T-helper 2 cell (primary cell): ENCODE measurements around the gene LTK.

Experiments used
- DNase-seq, 5 experiments: peaks; one replicate each; pipeline versions ENCODE4 v3.0.0 to v3.0.0-alpha.2; 2012 to 2022

The LTK gene

DNA sequence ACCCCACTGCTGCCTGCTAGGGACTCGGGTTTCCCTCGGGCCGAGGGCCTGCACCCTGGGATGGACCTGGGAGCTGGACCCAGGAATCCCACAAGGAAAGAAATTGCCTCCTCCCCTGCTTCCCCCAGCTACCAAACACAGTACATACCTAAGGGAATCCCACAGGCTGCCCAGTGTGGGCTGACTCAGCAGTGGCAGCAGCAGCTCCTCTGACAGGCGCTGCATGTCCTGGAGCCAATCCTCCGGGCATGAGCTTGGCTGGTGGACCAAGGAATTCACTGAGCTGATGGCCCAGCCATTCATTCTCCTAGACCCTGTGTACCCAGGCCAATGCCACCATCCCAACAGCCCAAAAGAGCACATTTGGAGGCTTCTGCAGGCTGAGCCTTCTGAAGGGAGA lies 9.5 kb upstream of the LTK start:
- DNase-seq = no peak

DNA sequence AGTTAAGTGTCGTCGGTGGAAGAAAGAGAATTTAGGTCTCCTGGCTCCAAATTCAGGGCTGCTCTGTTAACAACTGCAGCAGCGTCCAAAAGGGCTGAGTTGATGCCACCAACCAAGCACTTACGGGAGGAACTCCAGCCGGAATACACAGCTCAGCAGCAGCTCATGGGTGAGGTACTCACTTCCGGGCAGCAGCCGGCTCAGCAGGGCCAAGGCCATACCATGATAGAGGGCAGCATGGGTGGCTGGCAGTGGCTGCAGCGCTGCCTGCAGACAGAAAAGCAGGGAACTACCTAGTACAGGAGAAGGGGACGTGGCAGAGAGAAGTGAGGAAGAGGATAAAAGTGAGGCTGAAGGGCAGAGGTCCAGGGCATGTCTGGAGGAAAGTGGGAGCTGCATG lies 8.0 kb upstream of the LTK start:
- no peak for DNase-seq

DNA sequence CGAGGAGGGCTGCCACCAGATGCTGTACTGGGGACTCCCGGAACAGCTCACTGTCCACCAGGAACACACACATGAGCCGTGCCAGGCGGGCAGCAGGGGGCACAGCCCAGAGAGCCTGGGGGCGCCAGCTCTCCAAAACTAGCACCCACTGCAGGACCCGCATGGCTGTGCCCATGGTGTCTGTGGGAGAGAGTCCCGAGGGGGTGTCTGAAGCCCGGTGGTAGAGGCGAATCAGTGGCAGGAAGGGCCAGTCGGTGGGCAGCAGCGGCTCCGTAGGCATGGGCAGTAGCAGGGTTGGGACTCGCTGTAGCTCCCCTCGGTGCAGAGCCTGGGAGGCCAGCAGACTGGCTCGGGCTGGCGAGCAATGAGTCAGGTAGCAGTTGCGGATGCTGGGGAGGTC lies 7.0 kb upstream of the LTK start:
- DNase-seq = no peak

DNA sequence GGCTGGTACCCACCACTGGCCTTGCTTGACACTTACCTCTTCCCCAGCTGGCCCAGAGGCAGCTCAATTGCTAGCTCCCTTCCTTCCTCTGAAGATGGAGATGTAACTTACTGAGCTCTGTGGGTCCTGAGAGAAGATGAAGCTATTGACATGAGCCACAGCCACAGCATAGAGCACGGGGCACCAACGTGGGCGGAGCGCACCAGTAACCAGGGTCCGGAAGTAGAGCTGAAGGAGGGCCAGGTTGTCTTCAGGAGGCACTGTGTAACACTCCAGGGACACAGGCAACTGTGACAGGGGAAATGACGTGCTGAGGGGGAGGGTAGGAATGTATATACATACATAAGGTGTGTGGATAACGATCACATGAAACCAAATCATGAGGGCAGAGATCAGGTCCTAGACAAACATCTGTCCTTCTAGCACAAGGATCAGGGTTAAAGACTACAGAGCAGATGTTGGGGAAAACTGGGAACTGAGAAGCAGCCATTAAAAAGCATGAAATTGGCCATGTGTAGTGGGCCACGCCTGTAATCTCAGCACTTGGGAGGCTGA lies 4.3 kb upstream of the LTK start:
- DNase-seq = peak in 1 of 5 experiments; percentile 46

DNA sequence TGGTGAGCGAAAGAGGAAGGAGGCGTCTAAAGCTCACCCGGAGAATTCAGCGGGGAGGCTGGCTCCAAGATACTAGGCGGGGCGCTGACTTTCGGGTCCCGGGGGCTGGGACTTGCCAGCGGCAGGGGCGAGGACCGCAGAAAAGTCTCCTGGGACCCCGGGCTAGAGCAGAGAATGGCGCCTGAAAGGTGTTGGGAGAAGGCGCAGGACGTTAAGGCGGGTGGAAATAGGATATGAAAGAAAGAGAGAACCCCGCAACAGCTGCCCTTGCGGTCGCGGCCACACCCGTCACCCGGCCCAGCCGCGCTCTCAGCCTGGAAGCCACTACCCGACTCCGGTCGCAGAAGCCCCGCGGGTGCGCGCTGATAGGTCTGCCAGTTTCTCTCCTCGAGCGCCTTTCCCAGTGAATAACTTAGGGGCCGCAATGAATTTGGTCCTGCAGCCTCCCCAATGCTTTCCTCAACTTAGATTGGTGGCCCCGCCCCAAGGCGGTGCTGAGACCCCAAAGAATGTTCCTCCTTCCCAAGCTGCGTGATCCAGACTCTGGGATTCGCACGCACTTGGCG lies 604 bp downstream of the LTK start:
- DNase-seq = peak in 2 of 5 experiments; percentile 50 to 51

DNA sequence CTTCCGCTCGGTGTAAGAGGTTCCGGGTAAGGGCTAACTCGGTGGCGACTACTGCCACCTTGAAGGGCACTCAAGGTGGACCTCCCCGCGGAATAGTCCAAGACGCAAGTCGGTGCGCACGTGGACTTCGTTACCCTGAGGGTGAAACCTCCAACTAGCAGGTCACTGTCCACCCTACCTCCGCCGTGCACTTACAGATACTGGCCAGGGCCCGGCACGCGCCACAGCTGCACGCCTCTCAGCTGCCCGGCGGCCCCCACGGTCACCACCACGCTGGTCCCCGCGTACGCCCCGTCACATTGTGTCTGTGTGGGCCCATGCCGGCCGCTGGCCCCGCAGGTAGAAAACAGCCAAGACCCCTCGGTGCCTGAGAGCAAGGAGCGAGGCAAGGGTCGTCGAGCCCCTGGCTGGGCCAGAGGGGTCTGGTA lies 1.1 kb downstream of the LTK start:
- DNase-seq = no peak

DNA sequence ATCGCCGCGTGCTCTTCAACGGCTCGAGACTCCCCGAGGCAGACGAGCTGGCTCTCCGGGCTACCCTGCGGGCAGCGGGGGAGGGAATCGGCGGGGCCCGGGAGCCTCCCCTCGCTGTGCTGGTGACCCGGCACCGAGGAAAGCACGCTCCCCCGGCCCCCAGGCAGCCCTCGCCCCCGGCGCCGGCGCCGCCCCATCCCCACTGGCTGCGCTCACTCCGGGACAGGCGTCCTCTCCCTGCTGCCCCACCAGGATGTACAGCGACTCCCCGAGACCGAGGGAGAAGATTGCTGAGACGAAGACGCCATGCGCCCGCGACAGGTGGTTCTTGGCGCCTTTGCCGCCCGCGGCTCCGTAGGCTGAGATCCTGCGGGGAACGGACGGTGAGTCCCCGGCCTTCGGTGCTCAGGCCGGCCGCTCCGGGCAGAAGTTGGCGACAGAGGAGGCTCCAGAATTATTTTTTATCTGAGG lies 1.7 kb downstream of the LTK start:
- peak in 1 of 5 experiments; percentile 41 for DNase-seq

DNA sequence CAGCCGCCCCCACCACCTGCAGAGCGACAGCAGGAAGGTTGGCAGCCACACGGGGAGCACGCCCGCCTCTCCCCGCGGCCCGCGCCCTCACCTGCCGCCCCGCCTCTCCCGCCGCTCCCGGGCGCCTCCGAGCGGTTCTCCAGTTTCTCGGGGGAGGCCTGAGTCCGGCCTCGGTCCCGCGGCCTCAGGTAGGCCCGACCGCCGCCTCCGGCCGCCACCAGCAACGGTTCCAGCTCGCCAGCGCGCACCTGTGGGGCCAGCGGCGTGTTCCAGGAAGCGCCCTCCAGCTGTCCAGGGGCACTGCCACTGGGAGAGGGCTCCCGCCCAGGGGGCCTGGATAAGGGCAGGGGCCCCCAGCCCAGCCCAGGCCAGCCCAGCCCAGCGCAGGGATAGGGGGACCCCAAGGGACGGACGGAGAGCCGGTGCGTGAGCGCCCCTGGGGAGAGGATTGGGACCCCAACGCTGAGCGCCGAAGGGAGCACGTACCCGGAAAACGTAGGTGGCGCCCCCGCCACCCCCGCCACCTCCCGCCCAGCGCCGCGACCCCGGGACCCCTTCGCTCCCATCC lies 2.2 kb downstream of the LTK start:
- DNase-seq = no peak

DNA sequence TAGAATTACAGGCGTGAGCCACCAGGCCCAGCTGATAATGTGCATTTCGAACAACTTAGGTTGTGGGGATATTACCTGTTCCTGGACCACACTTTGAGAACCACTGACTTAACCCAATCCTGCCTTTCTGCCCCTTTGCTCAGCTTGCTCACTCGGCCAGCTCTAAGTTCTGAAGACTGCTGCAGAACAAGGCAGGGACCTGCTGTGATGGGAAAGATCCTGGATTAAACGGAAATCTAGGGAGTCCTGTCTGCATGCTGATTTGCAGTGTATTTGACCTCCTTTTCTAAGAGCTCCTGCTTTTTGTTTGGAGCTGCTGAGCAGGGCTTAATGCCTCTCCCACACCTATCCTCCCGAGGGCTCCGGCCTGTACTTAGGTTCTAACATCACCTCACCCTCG lies 2.9 kb downstream of the LTK start:
- DNase-seq = no peak

DNA sequence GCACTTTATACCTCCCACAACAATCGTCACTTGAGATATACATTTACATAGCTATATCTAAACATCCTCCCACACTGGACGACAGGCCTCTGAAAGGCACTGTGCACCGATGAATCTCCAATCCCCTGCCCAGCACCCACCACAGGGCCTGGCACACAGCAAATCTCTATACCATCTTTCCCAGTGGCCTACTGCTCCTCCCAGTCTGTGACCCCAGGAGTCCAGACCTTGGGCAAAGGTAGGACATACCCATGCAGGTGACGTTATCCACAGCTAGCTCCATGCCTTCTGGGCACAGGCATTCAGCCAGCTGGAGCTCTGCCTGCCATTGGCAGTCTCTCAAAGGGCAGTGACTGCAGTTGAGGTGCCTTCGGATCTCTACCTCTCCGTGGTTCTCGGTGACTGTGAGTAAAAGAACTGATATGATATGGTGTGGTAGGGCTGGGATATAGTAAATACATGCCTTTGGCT lies 5.8 kb downstream of the LTK start:
- DNase-seq = no peak

DNA sequence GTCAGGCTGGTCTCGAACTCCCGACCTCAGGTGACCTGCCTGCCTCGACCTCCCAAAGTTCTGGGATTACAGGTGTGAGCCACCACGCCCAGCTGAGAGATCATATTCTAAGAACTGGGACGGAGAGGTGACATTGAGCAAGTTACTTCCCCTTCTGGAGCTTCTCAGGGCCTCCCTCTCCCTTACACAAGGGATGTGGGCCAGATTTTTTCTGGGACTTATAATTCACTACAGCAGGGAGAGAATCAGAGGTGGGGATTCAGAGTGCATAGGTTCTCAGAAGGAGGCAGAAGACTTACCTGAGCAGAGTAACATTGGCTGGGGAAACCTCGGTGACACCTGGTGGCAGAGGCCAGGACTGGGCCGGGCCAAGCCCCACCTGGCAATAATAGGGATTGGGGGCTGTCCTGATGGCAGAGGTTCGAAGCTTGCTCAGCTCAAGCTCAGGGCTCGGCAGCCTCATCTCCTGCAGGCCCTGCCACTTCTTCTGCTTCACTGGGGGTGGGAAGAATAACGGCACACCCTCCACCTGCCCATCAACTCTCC lies 6.8 kb downstream of the LTK start:
- no peak for DNase-seq

DNA sequence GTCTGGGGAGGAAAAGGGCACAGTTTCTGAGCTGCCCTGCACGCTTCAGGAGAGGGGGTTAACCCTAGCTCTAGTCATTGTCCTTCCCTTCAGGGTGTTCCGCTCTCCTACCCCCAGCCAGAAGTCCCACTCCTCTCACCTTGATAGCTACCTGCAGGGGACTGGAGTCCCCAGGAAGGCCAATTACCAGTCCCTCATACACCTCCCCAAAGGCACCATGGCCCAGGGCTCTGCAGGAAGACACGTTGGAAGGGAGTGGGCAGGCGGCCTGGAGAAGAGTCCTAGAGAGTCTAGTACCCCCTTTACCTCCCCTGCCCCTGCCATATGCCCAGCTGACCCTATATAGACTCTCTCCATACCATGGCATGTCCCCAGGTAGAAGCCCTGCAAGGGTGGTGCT lies 7.9 kb downstream of the LTK start:
- no peak for DNase-seq

DNA sequence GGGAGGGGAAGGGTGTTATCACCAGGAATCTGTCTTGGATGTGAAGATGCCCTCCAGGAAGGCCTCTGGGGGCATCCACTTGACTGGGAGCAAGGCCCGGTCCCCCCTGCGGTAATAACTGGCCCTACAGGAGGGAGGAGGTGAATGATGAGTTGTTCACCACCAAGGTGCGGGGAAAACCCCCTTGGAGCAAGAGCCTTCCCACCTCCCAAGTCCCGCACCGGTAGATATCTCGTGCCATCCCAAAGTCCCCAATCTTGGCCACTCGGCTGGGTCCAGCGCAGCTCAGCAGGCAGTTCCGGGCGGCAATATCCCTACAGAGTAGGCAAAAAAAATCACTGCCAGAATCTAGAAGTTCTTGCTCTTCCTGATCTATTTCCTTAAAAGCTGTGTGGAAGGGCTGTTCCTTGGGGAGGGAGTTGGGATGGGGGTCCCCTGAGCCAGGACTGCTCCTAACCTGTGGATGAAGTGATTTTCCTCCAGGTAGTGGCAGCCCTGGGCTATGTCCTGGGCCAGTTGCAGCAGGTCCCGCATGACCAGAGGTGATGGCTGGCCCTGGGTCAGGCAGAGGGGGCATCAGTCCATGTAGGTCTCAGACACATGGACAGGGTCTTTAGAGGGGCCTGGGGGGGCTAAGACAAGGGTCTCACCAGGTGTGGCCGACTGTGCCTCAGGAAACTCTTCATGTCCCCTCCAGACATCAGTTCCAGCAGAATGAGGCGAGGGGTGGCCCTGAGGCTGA lies 8.7 kb downstream of the LTK start:
- no peak for DNase-seq

DNA sequence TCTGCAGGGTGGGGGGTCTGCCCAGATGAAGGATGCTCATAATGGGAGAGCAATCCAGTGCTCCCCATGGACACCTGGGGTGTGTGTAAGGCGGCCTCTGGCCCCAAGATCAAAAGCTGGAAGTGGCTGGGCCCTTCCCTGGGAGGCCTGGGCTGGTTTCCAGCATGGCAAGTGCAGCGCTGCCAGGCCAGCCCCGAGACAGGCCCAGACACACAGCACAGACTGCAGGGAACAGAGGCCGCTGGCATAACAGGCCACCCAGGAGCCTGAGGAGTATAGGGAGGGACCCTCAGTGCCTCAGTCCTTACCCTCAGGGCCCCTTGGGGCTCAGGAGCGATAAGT lies 10.0 kb downstream of the LTK start:
- DNase-seq = no peak

DNA sequence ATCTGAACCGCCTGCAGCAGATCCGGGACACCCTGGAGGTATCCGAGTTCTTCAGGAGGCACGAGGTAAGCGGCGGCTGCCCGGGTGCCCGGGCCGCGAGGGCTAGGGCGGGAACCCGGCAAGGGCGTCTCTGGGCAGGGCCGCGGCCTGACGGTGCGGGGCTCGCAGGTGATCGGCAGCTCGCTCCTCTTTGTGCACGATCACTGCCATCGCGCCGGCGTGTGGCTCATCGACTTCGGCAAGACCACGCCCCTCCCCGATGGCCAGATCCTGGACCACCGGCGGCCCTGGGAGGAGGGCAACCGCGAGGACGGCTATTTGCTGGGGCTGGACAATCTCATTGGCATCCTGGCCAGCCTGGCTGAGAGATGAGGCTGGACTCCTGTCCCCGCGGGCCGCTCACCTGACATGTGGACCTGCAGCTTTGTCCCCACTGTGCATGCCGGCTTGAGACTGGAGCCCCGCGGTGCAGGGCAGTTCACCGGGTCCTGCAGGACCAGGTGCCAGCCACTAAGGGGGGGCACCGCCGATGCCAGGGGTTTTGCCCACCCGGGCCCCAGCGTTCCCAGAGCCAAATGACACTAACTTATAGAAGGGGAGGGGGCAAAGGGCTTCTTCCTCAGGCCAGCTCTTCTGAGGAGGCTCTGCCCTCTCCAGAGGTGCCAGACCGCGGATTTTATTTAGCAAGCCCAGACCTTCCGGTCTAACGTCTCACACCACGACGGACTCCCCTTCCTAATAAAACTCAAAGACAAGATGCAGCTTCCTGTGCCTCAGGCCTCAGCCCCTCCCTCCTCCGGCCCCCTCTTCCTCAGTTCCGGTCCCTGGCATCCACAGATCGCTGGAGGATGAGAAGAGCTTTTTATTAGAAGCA lies 10.6 kb downstream of the LTK start:
- DNase-seq = no peak

DNA sequence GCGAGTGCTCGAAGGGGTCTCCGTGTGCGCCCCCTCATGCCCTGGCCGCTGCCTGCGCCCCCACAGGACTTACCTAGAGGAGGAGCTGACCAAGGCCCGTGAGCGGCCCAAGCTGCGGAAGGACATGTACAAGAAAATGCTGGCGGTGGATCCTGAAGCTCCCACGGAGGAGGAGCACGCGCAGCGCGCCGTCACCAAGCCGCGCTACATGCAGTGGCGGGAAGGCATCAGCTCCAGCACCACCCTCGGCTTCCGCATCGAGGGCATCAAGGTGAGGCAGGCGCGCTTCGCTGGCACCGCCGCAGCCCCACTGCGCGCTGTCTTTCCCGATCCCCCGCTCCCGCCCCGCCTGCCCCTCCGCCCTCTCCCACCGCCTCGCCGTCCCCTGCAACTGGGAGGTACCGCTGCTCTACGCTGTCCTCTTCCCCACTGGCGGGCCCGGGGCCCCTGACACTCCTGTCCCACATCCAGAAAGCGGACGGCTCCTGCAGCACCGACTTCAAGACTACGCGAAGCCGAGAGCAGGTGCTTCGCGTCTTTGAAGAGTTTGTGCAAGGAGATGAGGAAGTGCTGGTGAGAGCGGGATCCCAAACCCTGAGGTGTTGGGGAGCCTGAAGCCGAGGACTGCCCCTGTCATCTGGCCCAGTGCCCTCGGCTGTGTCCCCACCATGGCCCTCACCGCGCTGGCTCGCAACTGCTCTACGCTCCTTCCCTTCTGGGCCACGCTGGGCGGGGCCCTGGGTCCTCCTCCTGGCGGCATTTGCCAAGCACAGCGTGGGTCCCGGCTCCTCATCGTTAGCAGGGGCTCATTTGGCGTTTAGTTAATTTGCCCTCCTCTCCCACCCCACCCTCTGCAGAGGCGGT lies 11.5 kb downstream of the LTK start:
- peak in 3 of 5 experiments; percentile 30 to 61 (median 31) for DNase-seq

DNA sequence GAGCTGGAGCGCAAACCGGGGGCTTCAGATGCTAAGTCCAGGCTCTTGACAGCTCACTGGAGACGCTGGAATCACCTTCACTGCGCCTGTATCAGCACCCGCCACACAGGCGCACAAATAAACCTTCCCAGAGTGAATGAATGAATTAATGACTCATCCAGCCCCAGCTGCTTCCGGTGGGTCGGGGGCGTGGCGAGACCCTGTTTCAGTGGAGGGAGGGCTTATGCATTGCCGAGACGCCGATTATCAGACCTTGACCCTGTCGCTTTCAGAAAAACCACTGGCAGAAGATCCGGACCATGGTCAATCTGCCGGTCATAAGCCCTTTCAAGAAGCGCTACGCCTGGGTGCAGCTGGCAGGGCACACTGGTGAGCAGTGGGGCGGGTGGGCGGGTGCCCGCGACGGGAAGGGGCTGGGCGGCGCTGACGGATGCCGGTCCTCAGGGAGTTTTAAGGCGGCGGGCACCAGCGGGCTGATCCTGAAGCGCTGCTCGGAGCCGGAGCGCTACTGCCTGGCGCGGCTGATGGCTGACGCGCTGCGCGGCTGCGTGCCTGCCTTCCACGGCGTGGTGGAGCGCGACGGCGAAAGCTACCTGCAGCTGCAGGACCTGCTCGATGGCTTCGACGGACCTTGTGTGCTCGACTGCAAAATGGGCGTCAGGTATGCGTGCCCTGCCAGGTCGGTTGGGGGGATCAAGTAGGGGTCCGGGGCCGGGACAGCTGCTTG lies 12.3 kb downstream of the LTK start:
- DNase-seq = peak in 1 of 5 experiments; percentile 55

DNA sequence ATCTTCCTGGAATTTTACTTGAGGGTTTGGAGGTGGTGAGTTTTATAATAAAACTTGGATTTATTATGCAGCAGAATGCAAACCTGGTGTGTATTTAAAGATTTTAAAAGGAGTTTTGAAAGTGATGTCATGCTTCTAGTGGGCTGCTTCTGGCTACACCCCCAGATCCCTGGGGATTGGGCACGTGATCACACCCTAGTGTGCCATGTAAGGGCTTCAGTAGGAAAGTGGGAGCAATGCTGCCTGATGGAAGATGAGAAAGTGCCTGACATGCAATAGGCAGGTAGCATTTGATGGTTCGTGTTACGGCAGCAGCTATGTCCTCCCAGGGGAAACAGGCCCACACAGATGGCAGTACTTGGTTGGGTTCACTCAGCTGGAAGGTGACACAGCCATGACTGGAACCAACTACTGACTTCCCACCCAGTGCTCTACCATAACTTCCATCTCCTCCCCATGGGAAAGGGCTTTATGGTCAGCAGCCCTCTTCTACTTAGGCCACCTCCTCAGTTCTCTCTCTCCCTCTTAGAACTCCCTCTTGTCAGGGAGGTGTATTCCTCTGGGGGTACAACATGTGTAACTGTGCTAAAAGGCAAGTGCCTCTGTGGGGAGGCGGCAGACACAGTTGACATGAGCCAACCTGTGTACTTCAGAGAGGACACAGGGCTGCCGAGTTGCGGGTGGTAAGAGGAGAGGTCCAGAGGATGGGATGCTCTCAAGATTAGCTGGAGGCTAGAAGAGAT lies 14.3 kb downstream of the LTK start:
- no peak for DNase-seq

DNA sequence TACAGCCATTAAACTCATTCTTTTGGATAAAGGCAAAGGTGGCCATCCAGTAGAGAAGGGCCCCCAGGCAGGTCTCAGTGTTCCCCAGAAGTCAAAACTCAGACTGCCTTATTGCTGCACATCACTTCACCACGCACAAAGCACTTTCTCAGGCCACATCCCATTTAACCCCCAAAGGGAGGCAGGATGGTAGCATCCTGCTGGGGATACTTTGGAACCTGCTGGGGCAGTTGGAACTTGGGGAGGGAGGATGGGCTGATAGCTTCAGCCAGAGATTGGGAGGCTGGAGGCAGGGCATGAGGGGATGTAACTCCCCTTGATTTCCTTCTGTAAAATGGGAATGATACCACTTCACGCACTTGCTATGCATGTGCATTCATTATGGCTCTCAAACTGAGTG lies 15.0 kb downstream of the LTK start:
- DNase-seq = no peak
